Stimulated activated CD8-positive, alpha-beta memory T cell treated with anti-CD3 and anti-CD28 coated beads, Interleukin-4, amount 100 ng/mL, for 4 hours (primary cell): Measurements from ENCODE around the gene BBLN.
"Not testable (repeated sequence)": the region's sequence is repeated elsewhere in the genome, so short reads cannot be mapped to it uniquely, and the experiment has no call there.

Source experiments
- DNase-seq, 2 donors: peaks; one replicate each; pipeline ENCODE4 v3.0.0-alpha.2; 2020; ENCODE audit warnings: low read depth in 2 of 2, low spot score in 1 of 2

The BBLN gene

GRCh38 chr9:128124451-128124850 is 35.6 kb upstream of the BBLN start:
- DNase-seq = no peak

GRCh38 chr9:128124873-128125579 is 35.0 kb upstream of the BBLN start:
- DNase-seq = no peak

- DNase-seq = no peak
Measured at GRCh38 chr9:128125580-128126354, 34.3 kb upstream of the BBLN start.

- peak; percentile 49 to 70 for DNase-seq
Measured at GRCh38 chr9:128127568-128127989, 32.5 kb upstream of the BBLN start, which contains the start of gene PTGES2. PTGES2 (minus strand) TSS chr9:128127729; CDS start chr9:128127717, 12 bp downstream.

- DNase-seq = peak; percentile 65 to 66
Measured at GRCh38 chr9:128127990-128128835, 31.9 kb upstream of the BBLN start.

- DNase-seq = no peak
Measured at GRCh38 chr9:128128836-128129590, 31.1 kb upstream of the BBLN start.

- DNase-seq = peak in 1 of 2 donors; percentile 27
Measured at GRCh38 chr9:128129976-128130590, 30.0 kb upstream of the BBLN start.

- not testable (repeated sequence) for DNase-seq
Measured at GRCh38 chr9:128130651-128131050, 29.4 kb upstream of the BBLN start.

- not testable (repeated sequence) for DNase-seq
Measured at GRCh38 chr9:128131346-128131745, 28.7 kb upstream of the BBLN start.

GRCh38 chr9:128132139-128132538 is 27.9 kb upstream of the BBLN start:
- DNase-seq = not testable (repeated sequence)

- DNase-seq = not testable (repeated sequence)
Measured at GRCh38 chr9:128135561-128135960, 24.5 kb upstream of the BBLN start.

GRCh38 chr9:128136816-128137793 is 23.0 kb upstream of the BBLN start:
- DNase-seq = no peak

GRCh38 chr9:128138001-128138400 is 22.1 kb upstream of the BBLN start:
- DNase-seq = no peak

- no peak for DNase-seq
Measured at GRCh38 chr9:128139621-128140020, 20.4 kb upstream of the BBLN start.

- DNase-seq = no peak
Measured at GRCh38 chr9:128141604-128142003, 18.5 kb upstream of the BBLN start.

GRCh38 chr9:128142061-128142460 is 18.0 kb upstream of the BBLN start:
- no peak for DNase-seq

GRCh38 chr9:128142596-128142995 is 17.5 kb upstream of the BBLN start:
- DNase-seq = no peak

GRCh38 chr9:128143525-128144238 is 16.4 kb upstream of the BBLN start:
- DNase-seq = no peak
